ENCODE results near the gene RANBP1. TPM values are rescaled to one million over a fixed set of nuclear protein-coding genes. Genes with fewer than 3 reads are reported as not detected.

Gene RANBP1
- total and polyA plus RNA-seq, 2 of the 8 experiments (the other 6 are each of a cell fraction or from before 2014, with no cell fraction given) = 343 to 484 TPM

DNA sequence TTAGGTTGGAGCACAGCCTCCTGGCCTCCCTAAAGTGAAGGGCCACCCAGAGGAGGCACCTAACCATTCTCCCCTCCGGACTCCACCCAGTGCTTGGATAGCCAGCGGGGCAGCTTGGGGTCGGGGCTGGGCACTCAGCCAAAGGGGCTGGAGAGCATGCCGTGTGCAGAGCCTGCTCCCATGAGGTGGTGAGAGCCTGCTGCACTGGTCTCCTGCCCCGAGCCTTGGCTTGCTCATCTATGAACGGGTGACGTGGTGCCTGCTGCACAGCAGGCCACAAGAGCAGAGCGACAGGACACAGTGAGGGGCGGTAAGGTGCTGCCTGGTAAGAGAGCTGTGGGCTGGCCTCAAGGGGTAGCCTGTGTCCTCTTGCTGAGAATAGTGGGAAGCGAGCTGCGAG is 49.0 kb downstream of the RANBP1 start:
- H2BK12ac ChIP-seq (ENCODE audit: low read depth, low read length) = no peak overlapping the region
- H2BK120ac ChIP-seq (replicated peaks; ENCODE audit: low read depth, low read length) = no peak overlapping the region
- H3K79me2 ChIP-seq (ENCODE audit: control insufficient read depth in 1 of 2, insufficient read depth in 2 of 2, low read length in 2 of 2) = no peaks in the 10 kb centered on the region
- no peak overlapping the region for H3K27ac ChIP-seq (ENCODE audit: low read depth, low read length)
- DNase-seq (ENCODE audit: low read depth in 1 of 2, low spot score in 2 of 2) (no peak), FAIRE-seq (no peak)
- no peak overlapping the region for H4K5ac ChIP-seq (ENCODE audit: insufficient read length, low read depth, low read length)
- H4K91ac ChIP-seq (replicated peaks; ENCODE audit: insufficient read length, low read length) = no peak overlapping the region
- peaks cover 0 to 1% of the 10 kb centered on the region in 2 experiments for H4K20me1 ChIP-seq (replicated peaks in 1 of 2; ENCODE audit: control insufficient read depth in 1 of 2, insufficient read depth in 2 of 2, low read length in 2 of 2)
- ChIA-PET CTCF (ENCODE audit: partially characterized antibody) (interaction anchor here (0.9 kb wide), 1 partner anchor 120 kb away, joined by 3 read pairs; no protein-coding TSS in a partner anchor), POLR2A (ENCODE audit: partially characterized antibody) (interaction anchor here (1.1 to 1.2 kb wide), 2 partner anchors 36 to 43 kb away, joined by 3 read pairs; no protein-coding TSS in a partner anchor)
- H3K9ac ChIP-seq (replicated peaks in 1 of 4; ENCODE audit: extremely low read depth in 1 of 4, low read depth in 3 of 4, low read length in 3 of 4) = no peak overlapping the region
- H3K4me2 ChIP-seq (ENCODE audit: insufficient read depth in 1 of 2, low read depth in 2 of 2, low read length in 2 of 2) = no peak overlapping the region
- peaks cover 15% of the 10 kb centered on the region; the same call in 1 of the 2 replicates for H3K23me2 ChIP-seq (ENCODE audit: low read depth, low read length)
- no peaks in the 10 kb centered on the region for H3K27me3 ChIP-seq (replicated peaks in 1 of 4; ENCODE audit: control insufficient read depth in 3 of 4, extremely low read depth in 1 of 4, insufficient read depth in 3 of 4, low read length in 3 of 4)
- H2AK5ac ChIP-seq (ENCODE audit: low read depth, low read length) = no peak overlapping the region
- no peak overlapping the region for H2BK5ac ChIP-seq (ENCODE audit: low read depth, low read length)
- H3K18ac ChIP-seq (ENCODE audit: extremely low read depth, low read length) = no peak overlapping the region
- H3K23ac ChIP-seq (ENCODE audit: insufficient read length) = no peak overlapping the region
- 86% methylated on average over 10 of the region's 11 CpGs; no CpG with 5 or more reads in 1 of the 2 experiments for WGBS, 2 experiments (ENCODE audit: extremely low coverage in 1 of 2, insufficient coverage in 1 of 2, insufficient read length in 1 of 2, insufficient replicate concordance in 2 of 2, low coverage in 1 of 2, low lambda C conversion rate in 2 of 2, missing lambda C conversion rate in 1 of 2)
- no peaks in the 10 kb centered on the region for H3K79me1 ChIP-seq (ENCODE audit: low read depth, low read length)
- H3K36me3 ChIP-seq (ENCODE audit: control insufficient read depth in 2 of 4, insufficient read depth in 4 of 4, low read length in 3 of 4) = no peaks in the 10 kb centered on the region
- no peak overlapping the region for H2BK20ac ChIP-seq (ENCODE audit: low read length)
- no peak overlapping the region for H3K4ac ChIP-seq (replicated peaks; ENCODE audit: insufficient read length, low read depth, low read length)
- no peak overlapping the region for H3K4me3 ChIP-seq (ENCODE audit: extremely low read depth in 1 of 4, insufficient read depth in 2 of 4, low read depth in 3 of 4, low read length in 4 of 4)
- no peak overlapping the region for H2BK15ac ChIP-seq (ENCODE audit: low read length)
- no peaks in the 10 kb centered on the region; a peak in 1 of 4 replicates for H3K9me3 ChIP-seq (ENCODE audit: insufficient read depth in 2 of 2, low read depth in 1 of 2, low read length in 1 of 2)
- no peaks in the 10 kb centered on the region for H3K4me1 ChIP-seq (replicated peaks in 1 of 4; ENCODE audit: control insufficient read depth in 3 of 4, insufficient read depth in 4 of 4, low read length in 3 of 4)
- H2AFZ ChIP-seq (ENCODE audit: low read length) = no peak overlapping the region
- no peak overlapping the region for H4K8ac ChIP-seq (ENCODE audit: extremely low read depth, insufficient read depth, low read length)
- H3K14ac ChIP-seq (ENCODE audit: insufficient read length) = no peak overlapping the region
- no peak overlapping the region for H3K56ac ChIP-seq (replicated peaks; ENCODE audit: insufficient read length, low read depth, low read length)
- TF ChIP-seq, protein P1, sequence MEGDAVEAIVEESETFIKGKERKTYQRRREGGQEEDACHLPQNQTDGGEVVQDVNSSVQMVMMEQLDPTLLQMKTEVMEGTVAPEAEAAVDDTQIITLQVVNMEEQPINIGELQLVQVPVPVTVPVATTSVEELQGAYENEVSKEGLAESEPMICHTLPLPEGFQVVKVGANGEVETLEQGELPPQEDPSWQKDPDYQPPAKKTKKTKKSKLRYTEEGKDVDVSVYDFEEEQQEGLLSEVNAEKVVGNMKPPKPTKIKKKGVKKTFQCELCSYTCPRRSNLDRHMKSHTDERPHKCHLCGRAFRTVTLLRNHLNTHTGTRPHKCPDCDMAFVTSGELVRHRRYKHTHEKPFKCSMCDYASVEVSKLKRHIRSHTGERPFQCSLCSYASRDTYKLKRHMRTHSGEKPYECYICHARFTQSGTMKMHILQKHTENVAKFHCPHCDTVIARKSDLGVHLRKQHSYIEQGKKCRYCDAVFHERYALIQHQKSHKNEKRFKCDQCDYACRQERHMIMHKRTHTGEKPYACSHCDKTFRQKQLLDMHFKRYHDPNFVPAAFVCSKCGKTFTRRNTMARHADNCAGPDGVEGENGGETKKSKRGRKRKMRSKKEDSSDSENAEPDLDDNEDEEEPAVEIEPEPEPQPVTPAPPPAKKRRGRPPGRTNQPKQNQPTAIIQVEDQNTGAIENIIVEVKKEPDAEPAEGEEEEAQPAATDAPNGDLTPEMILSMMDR (IDR thresholded peaks at IDR 0.05; ENCODE audit: control extremely low read depth in 1 of 3, insufficient read depth in 1 of 3, low read depth in 1 of 3, low read length in 3 of 3) = no peak
- TF ChIP-seq ASH2L (IDR thresholded peaks at IDR 0.05; ENCODE audit: low read length) (no peak), CREB1 (IDR thresholded peaks at IDR 0.05) (no peak), SRF (IDR thresholded peaks at IDR 0.05; ENCODE audit: low read depth, low read length) (no peak), CBX8 (IDR thresholded peaks at IDR 0.05; ENCODE audit: borderline replicate concordance, low read depth, low read length) (no peak), RFX5 (IDR thresholded peaks at IDR 0.05; ENCODE audit: borderline replicate concordance, low read depth, low read length) (no peak), SP1 (IDR thresholded peaks at IDR 0.05; ENCODE audit: low read depth, low read length) (no peak), POLR2AphosphoS5 (IDR thresholded peaks at IDR 0.05; ENCODE audit: low read depth, low read length) (no peak), TEAD4 (IDR thresholded peaks at IDR 0.05; ENCODE audit: low read depth, low read length) (no peak), RNF2 (IDR thresholded peaks at IDR 0.05; ENCODE audit: borderline replicate concordance, low read depth, low read length, missing control alignments, poor library complexity, severe bottlenecking) (no peak), SIRT6 (IDR thresholded peaks at IDR 0.05; ENCODE audit: low read length) (no peak), EP300 (IDR thresholded peaks at IDR 0.05; ENCODE audit: borderline replicate concordance in 1 of 2, low read depth in 2 of 2, low read length in 2 of 2) (no peak)

Data from H1 (cell line).